HL-60 (cell line): ENCODE data around the gene MAP1LC3A.

Experiments
- GABPA ChIP-seq: IDR thresholded peaks from 2 replicates; pipeline ENCODE4 v1.6.1; 2012; ENCODE audit warnings: low read depth
- POLR2AphosphoS5 ChIP-seq: IDR thresholded peaks from 2 replicates; pipeline ENCODE4 v1.6.1; 2012; ENCODE audit warnings: low read depth
- SPI1 ChIP-seq: IDR thresholded peaks from 2 replicates; pipeline ENCODE4 v1.6.1; 2012; ENCODE audit warnings: low read depth, mild to moderate bottlenecking, borderline replicate concordance
- TF ChIP-seq, protein P1 (sequence below): IDR thresholded peaks from one replicate; pipeline ENCODE4 v1.5.1; 2011; ENCODE audit warnings: low read length, control low read depth, inconsistent platforms; ENCODE audit not compliant: insufficient read depth
- TF ChIP-seq, protein P2 (sequence below): IDR thresholded peaks from 2 replicates; pipeline ENCODE4 v1.6.1; 2012; ENCODE audit warnings: low read depth; ENCODE audit not compliant: insufficient replicate concordance

DNA sequence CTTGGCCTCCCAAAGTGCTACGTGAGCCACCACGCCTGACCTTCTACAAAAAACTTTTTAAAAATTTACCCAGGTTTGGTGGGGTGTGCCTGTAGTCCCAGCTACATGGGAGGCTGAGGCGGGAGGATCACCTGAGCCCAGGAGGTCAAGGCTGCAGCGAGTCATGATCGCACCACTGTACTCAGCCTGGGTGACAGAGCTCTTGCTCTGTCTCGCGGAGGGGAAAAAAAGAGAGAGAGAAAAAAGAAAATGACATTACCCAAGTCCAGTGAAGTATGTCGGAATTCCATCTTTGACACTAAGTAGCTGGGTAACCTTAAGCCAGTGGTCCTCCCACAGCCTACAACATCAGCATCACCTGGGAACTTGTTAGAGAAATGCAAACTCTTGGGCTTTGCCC lies 18.8 kb upstream of the MAP1LC3A start:
- TF ChIP-seq, protein P1, sequence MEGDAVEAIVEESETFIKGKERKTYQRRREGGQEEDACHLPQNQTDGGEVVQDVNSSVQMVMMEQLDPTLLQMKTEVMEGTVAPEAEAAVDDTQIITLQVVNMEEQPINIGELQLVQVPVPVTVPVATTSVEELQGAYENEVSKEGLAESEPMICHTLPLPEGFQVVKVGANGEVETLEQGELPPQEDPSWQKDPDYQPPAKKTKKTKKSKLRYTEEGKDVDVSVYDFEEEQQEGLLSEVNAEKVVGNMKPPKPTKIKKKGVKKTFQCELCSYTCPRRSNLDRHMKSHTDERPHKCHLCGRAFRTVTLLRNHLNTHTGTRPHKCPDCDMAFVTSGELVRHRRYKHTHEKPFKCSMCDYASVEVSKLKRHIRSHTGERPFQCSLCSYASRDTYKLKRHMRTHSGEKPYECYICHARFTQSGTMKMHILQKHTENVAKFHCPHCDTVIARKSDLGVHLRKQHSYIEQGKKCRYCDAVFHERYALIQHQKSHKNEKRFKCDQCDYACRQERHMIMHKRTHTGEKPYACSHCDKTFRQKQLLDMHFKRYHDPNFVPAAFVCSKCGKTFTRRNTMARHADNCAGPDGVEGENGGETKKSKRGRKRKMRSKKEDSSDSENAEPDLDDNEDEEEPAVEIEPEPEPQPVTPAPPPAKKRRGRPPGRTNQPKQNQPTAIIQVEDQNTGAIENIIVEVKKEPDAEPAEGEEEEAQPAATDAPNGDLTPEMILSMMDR: no peak
- TF ChIP-seq, protein P2, sequence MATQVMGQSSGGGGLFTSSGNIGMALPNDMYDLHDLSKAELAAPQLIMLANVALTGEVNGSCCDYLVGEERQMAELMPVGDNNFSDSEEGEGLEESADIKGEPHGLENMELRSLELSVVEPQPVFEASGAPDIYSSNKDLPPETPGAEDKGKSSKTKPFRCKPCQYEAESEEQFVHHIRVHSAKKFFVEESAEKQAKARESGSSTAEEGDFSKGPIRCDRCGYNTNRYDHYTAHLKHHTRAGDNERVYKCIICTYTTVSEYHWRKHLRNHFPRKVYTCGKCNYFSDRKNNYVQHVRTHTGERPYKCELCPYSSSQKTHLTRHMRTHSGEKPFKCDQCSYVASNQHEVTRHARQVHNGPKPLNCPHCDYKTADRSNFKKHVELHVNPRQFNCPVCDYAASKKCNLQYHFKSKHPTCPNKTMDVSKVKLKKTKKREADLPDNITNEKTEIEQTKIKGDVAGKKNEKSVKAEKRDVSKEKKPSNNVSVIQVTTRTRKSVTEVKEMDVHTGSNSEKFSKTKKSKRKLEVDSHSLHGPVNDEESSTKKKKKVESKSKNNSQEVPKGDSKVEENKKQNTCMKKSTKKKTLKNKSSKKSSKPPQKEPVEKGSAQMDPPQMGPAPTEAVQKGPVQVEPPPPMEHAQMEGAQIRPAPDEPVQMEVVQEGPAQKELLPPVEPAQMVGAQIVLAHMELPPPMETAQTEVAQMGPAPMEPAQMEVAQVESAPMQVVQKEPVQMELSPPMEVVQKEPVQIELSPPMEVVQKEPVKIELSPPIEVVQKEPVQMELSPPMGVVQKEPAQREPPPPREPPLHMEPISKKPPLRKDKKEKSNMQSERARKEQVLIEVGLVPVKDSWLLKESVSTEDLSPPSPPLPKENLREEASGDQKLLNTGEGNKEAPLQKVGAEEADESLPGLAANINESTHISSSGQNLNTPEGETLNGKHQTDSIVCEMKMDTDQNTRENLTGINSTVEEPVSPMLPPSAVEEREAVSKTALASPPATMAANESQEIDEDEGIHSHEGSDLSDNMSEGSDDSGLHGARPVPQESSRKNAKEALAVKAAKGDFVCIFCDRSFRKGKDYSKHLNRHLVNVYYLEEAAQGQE: no peak
- TF ChIP-seq POLR2AphosphoS5: no peak
- TF ChIP-seq GABPA: no peak
- no peak for TF ChIP-seq SPI1
